Thyroid gland (tissue), 4 donors: ENCODE data around the gene PDE11A.
A peak's percentile ranks its signal among the peaks of the same experiment; 100 is the strongest.

Experiments
- CTCF ChIP-seq, 6 experiments: fragments of 200-600 bp in 3 of 6; fragments of 450-650 bp in 3 of 6; sonication (generic) in 3 of 6; IDR thresholded peaks; one replicate each; pipeline ENCODE4 v1.5.1; 2016 to 2019; ENCODE audit warnings: antibody characterized with exemption in 6 of 6, mild to moderate bottlenecking in 2 of 6, inconsistent platforms in 1 of 6, moderate library complexity in 1 of 6
- POLR2A ChIP-seq, 2 donors: fragments of 450-650 bp; IDR thresholded peaks; one replicate each; pipeline ENCODE4 v1.6.1; 2017; ENCODE audit warnings: antibody characterized with exemption in 2 of 2, mild to moderate bottlenecking in 2 of 2, moderate library complexity in 1 of 2

DNA sequence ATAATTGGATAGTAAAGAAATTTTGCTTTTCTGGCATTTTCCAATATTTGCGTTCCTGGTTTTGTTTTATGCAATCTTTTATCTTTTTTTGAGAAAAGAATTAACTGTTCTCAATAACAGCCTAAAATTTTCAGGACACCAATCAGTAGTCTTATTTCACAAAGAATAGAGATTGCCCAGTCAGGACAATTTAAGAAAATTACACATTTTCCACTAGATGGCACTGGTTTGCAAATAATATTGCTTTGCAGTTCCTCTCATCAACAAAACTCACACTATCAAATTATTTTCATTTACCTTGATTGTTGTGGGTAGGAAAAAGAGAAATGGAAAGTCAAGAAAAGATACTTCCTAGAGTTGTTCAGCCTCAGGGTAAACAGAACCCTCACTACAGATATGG lies 37.2 kb upstream of the PDE11A start:
- peak; percentile 9 to 62 (median 48) for TF ChIP-seq CTCF (IDR thresholded peaks at IDR 0.05)
- TF ChIP-seq POLR2A (IDR thresholded peaks at IDR 0.05) = no peak
